Activated CD8-positive, alpha-beta T cell treated with anti-CD3 and anti-CD28 coated beads for 36 hours (primary cell): ENCODE measurements around the gene SPINK1. TPM values are rescaled to one million over a fixed set of nuclear protein-coding genes. Genes with fewer than 3 reads are reported as not detected.

Source experiments
- ATAC-seq: fragments of 200-7000 bp; cut with Tn5 transposase; one replicate; pipeline ENCODE4 v1.10.0; 2021; ENCODE audit warnings: mild to moderate bottlenecking, moderate library complexity
- CTCF ChIA-PET: fragments of 350-600 bp; sonication (Branson Sonifier 250); formaldehyde crosslinking; loops from one replicate; lab custom pipeline; 2021; ENCODE audit warnings: antibody characterized with exemption; lab: Charles Lee
- POLR2A ChIA-PET: fragments of 350-600 bp; sonication (Branson Sonifier 250); formaldehyde crosslinking; loops from one replicate; lab custom pipeline; 2021; ENCODE audit warnings: antibody characterized with exemption; lab: Charles Lee
- DNase-seq: peaks from one replicate; pipeline ENCODE4 v3.0.0-alpha.2; 2020
- H3K27ac Mint-ChIP-seq: one replicate; pipeline ENCODE4 v1.8.0; 2021; ENCODE audit warnings: mild to moderate bottlenecking, mixed read lengths
- H3K27me3 Mint-ChIP-seq: one replicate; pipeline ENCODE4 v1.8.0; 2021; ENCODE audit warnings: mixed read lengths
- H3K36me3 Mint-ChIP-seq: one replicate; pipeline ENCODE4 v1.8.0; 2021; ENCODE audit warnings: low read depth, mixed read lengths
- H3K4me1 Mint-ChIP-seq: one replicate; pipeline ENCODE4 v1.8.0; 2021; ENCODE audit warnings: low read depth, mixed read lengths
- H3K4me3 Mint-ChIP-seq: one replicate; pipeline ENCODE4 v1.8.0; 2021; ENCODE audit warnings: mild to moderate bottlenecking, moderate library complexity, mixed read lengths
- H3K9me3 Mint-ChIP-seq: one replicate; pipeline ENCODE4 v1.8.0; 2021; ENCODE audit warnings: mixed read lengths
- intact Hi-C: fragments of 100-400 bp; cut with micrococcal nuclease; formaldehyde crosslinking; loops from one replicate; pipeline ENCODE4 v1.10.0; 2022
- total RNA-seq, 2 experiments: library from RNA; stranded (reverse); gene quantifications; one replicate each; pipeline ENCODE4 v1.2.3, GENCODE V29; 2021
- TF ChIP-seq, protein P1 (sequence below): fragments of 200-600 bp; IDR thresholded peaks from one replicate; pipeline ENCODE4 v1.8.0; 2022; ENCODE audit warnings: antibody characterized with exemption, mild to moderate bottlenecking

SPINK1 gene, protein sequence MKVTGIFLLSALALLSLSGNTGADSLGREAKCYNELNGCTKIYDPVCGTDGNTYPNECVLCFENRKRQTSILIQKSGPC
- not detected for total RNA-seq

DNA sequence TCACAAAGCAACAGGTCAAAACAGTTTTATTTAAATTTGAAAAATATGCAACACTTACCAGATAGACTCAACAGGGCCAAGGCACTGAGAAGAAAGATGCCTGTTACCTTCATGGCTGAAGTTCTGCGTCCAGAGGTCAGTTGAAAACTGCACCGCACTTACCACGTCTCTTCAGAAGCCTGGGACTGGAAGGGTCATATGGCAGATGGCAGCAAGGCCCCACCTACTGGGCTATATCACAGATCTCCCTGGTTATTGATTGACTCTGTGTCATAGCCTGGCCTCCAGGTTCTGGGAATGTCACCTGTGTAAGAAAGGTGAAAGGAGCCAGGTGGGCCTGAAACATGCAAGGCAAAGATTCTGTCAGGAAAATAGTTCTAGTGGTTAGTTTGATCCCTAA is at the start of gene SPINK1:
Gene SPINK1 (minus strand): TSS at position 207 of the 400 bp plus-strand sequence. CDS start 94 bp downstream, at position 113.
- ATAC-seq (no peak), DNase-seq (no peak)
- TF ChIP-seq, protein P1, sequence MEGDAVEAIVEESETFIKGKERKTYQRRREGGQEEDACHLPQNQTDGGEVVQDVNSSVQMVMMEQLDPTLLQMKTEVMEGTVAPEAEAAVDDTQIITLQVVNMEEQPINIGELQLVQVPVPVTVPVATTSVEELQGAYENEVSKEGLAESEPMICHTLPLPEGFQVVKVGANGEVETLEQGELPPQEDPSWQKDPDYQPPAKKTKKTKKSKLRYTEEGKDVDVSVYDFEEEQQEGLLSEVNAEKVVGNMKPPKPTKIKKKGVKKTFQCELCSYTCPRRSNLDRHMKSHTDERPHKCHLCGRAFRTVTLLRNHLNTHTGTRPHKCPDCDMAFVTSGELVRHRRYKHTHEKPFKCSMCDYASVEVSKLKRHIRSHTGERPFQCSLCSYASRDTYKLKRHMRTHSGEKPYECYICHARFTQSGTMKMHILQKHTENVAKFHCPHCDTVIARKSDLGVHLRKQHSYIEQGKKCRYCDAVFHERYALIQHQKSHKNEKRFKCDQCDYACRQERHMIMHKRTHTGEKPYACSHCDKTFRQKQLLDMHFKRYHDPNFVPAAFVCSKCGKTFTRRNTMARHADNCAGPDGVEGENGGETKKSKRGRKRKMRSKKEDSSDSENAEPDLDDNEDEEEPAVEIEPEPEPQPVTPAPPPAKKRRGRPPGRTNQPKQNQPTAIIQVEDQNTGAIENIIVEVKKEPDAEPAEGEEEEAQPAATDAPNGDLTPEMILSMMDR = no peak
- Mint-ChIP-seq H3K27ac (no peak within 1 kb of the TSS), H3K4me1 (no peaks in the 10 kb centered on the region), H3K27me3 (peaks cover 5% of the 10 kb centered on the region), H3K9me3 (no peaks in the 10 kb centered on the region), H3K36me3 (no peaks in the 10 kb centered on the region), H3K4me3 (no peak within 1 kb of the TSS)
- CTCF ChIA-PET = interaction anchor here (1.9 to 2.7 kb wide), 2 partner anchors 9 to 27 kb away, joined by 5 to 18 read pairs; no protein-coding TSS in a partner anchor
- POLR2A ChIA-PET = no interaction called here
- intact Hi-C loops = no loop called here

DNA sequence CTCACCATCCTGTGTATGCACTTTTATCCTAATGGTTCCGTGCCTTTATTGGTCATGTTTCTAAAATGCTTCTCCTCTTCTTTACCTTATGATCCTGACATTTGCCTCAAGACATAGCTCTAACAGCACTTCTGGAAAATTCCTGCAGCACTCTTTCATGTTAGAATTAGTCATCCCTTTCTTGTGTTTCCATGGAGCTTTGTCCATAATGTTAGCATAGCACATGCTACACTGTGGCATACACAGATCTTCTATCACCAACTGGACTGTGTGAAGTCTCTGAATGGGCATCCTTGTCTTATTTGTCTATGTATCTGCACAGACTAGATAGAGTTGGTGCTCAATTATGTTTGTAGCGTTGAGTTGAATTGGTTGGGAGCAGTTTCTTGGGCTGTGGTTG is 49.0 kb upstream of the SPINK1 start:
- Mint-ChIP-seq H3K4me1 (no peaks in the 10 kb centered on the region), H3K4me3 (no peak overlapping the region), H3K27me3 (peaks cover 5% of the 10 kb centered on the region), H3K36me3 (no peaks in the 10 kb centered on the region), H3K9me3 (no peaks in the 10 kb centered on the region), H3K27ac (no peak overlapping the region)
- intact Hi-C loops = no loop called here
- no peak for ATAC-seq
- ChIA-PET CTCF (interaction anchor here (1.6 kb wide), 1 partner anchor 23 kb away, joined by 7 read pairs; no protein-coding TSS in a partner anchor), POLR2A (no interaction called here)
- DNase-seq = no peak
- TF ChIP-seq, protein P1 = no peak

DNA sequence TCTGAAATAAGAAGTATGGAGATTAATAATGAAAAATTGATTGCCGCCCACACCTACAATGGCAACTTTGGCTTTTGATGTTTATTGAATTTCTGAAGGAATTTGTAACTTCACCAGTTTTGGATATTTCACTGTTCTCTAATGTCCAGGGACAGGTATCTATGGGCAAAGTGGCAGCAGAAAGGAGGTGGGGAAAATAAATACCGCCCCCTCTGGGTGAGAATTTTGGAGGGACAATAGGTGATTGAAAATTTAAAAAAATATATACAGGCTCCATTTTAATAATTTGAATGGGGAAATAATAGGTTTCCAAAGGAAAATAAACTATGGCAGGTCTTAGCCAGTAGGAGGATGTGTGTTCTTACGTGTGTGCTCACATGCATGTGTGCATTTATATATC is 48.3 kb upstream of the SPINK1 start:
- intact Hi-C loops = no loop called here
- TF ChIP-seq, protein P1 = no peak
- ChIA-PET POLR2A (no interaction called here), CTCF (interaction anchor here (1.1 kb wide), 1 partner anchor 22 kb away, joined by 4 read pairs; no protein-coding TSS in a partner anchor)
- no peak overlapping the region for H3K27ac Mint-ChIP-seq
- no peaks in the 10 kb centered on the region for H3K36me3 Mint-ChIP-seq
- peaks cover 3% of the 10 kb centered on the region for H3K27me3 Mint-ChIP-seq
- H3K9me3 Mint-ChIP-seq = no peaks in the 10 kb centered on the region
- H3K4me1 Mint-ChIP-seq = no peaks in the 10 kb centered on the region
- ATAC-seq = no peak
- no peak for DNase-seq
- H3K4me3 Mint-ChIP-seq = no peak overlapping the region

DNA sequence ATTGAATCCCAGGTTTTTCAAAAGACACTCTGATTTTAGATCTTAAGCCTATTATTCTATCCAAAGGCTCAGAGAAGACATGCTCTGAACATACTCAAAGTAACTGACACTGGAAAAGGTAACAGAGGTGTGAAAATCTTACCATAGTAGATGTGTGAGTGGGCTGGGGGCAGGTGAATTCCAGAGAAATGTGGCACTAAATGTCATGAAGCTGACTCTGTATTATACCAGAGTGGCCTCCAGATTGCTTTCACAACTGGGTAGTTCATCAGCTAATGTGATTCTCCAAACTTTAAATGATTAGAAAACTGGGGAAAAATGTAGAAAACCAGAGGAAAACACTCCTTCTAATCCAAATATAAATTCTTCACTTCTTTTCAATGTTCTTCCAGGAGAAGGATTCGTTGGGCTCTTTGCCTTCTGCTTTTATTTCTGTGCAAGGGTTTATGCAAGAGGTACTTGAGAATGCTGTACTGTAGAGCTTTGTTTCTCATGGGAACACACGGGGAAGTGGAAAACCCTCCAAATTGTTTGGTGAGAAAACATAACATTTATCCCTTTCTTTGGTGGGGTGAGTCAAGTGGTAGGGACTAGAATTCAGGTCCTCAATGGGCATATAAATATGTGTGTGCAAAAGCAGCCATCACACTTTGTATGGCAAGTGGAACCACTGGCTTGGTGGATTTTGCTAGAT is 46.7 kb upstream of the SPINK1 start, which contains the start of gene SCGB3A2:
Gene SCGB3A2 (plus strand): TSS at position 646 of the 694 bp plus-strand sequence. CDS start 93 bp downstream, outside the sequence.
- intact Hi-C loops = no loop called here
- ATAC-seq = no peak

More for the DNA sequence above, 46.7 kb upstream of the SPINK1 start, which contains the start of gene SCGB3A2:
- H3K36me3 Mint-ChIP-seq = no peaks in the 10 kb centered on the region
- peaks cover 1% of the 10 kb centered on the region for H3K27me3 Mint-ChIP-seq
- DNase-seq = no peak
- no peak within 1 kb of the TSS for H3K27ac Mint-ChIP-seq
- TF ChIP-seq, protein P1 = no peak
- no peaks in the 10 kb centered on the region for H3K4me1 Mint-ChIP-seq
- POLR2A ChIA-PET = no interaction called here
- H3K4me3 Mint-ChIP-seq = no peak within 1 kb of the TSS
- CTCF ChIA-PET = no interaction called here
- H3K9me3 Mint-ChIP-seq = no peaks in the 10 kb centered on the region
